ENCODE results near the gene BANP. TPM values are rescaled to one million over a fixed set of nuclear protein-coding genes. Genes with fewer than 3 reads are reported as not detected.
"Not testable (repeated sequence)": the region's sequence is repeated elsewhere in the genome, so short reads cannot be mapped to it uniquely, and the experiment has no call there.

Gene BANP
- total and polyA plus RNA-seq, 12 donors, result 10.4 to 29.8 (median 21.7) TPM

GRCh38 chr16:88120812-88121211, 169.6 kb downstream of the BANP start:
- intact Hi-C loops (cut with DNase I), result no loop called here
- TF ChIP-seq CTCF (IDR thresholded peaks at IDR 0.05) (no peak), POLR2A (IDR thresholded peaks at IDR 0.05) (no peak)

DNA sequence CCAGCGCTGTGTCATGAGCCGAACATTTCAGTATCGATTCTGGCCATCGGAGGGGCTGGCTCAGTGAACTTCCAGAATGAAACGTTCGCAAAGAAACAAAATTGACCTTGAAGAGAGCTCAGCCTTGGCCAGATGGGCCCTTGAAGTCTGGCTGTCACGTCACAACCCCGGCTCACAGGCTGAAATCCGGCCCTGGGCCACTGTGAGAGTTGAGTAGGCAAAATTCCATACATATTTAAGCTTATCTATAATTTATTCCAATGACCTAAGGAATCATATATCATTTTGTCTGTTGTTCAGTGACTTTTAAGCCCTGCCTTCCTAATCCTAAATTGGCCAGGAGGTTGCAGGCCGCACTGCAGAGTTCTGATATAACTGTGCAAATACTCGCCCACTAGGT, 170.2 kb downstream of the BANP start:
- WGBS, 4 donors, result 37 to 51% (median 43%) methylated on average over 11 of the region's 11 CpGs
- H3K27me3 ChIP-seq; intact Hi-C loops (cut with DNase I); H3K4me3 ChIP-seq; H3K9me3 ChIP-seq (replicated peaks in 1 of 3); H3K4me1 ChIP-seq (replicated peaks in 1 of 2); H3K36me3 ChIP-seq (replicated peaks in 1 of 2): not testable (repeated sequence)
- peak overlapping the region in 1 of 5 donors; percentile 68 for H3K27ac ChIP-seq
- DNase-seq, result peak in 5 of 7 donors; percentile 35 to 76 (median 56)

More at GRCh38 chr16:88120812-88121211, 169.6 kb downstream of the BANP start:
- H3K27ac ChIP-seq, result no peak overlapping the region
- no peaks in the 10 kb centered on the region for H3K9me3 ChIP-seq (replicated peaks in 1 of 3)
- H3K27me3 ChIP-seq, result no peaks in the 10 kb centered on the region
- no peaks in the 10 kb centered on the region for H3K36me3 ChIP-seq (replicated peaks in 1 of 2)
- DNase-seq, result no peak
- WGBS, 4 donors, result 94 to 98% (median 95%) methylated on average over 9 to 18 of the region's 18 CpGs
- H3K4me1 ChIP-seq (replicated peaks in 1 of 2), result no peaks in the 10 kb centered on the region
- no peak overlapping the region for H3K4me3 ChIP-seq

DNA sequence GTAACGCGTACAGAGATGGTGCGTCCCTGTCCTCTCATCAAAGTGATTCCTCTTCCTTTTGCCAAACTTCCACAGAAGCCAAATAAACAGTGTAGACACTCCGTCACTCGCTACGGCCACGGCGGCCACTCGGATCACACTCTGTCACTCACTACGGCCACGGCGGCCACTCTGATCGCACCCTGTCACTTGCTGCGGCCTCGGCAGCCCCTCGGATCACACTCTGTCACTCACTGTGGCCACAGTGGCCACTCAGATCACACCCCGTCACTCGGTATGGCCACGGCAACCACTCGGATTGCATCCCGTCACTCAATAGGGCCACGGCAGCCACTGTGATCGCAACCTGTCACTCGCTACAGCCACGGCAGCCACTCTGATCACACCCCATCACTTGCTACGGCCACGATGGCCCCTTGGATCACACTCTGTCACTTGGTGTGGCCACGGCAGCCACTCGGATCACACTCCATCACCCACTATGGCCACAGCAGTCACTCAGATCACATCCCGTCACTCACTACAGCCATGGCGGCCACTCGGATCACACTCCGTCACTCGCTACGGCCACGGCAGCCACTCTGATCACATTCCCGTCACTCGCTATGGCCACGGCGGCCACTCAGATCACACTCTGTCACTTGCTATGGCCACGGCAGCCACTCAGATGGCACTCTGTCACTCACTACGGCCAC, 170.8 kb downstream of the BANP start:
- no peak for TF ChIP-seq POLR2A (IDR thresholded peaks at IDR 0.05)
- no peak for TF ChIP-seq CTCF (IDR thresholded peaks at IDR 0.05)
- Histone ChIP-seq H3K9me3 (replicated peaks in 1 of 3) (no peaks in the 10 kb centered on the region), H3K27ac (peak overlapping the region in 1 of 5 donors; percentile 68), H3K27me3 (no peaks in the 10 kb centered on the region), H3K4me1 (replicated peaks in 1 of 2) (no peaks in the 10 kb centered on the region), H3K36me3 (replicated peaks in 1 of 2) (no peaks in the 10 kb centered on the region), H3K4me3 (no peak overlapping the region)
- DNase-seq, result no peak
- WGBS, 4 donors, result 91 to 94% (median 93%) methylated on average over 39 to 42 of the region's 42 CpGs
- intact Hi-C loops (cut with DNase I), result no loop called here

Small RNAs within 50 kb of the gene (small RNA-seq; reads per million reads assigned to genes)
- 0 reads per million in 2 donors for gene AC127455.1

Other genes with a start within 250 kb of the BANP start
- gene KLHDC4, start 185.4 kb upstream of the BANP start, total RNA-seq, result 10 to 100 TPM; 15.4 to 40.1 (median 22.2) TPM
- gene KLHDC4, start 185.4 kb upstream of the BANP start, polyA plus RNA-seq, result 10 to 100 TPM; 15.4 to 94.0 (median 64.8) TPM
- 1 to 10 TPM in 8 of 9 donors, under 1 TPM in 1; 0.69 to 9.1 (median 2.5) TPM for gene SLC7A5, start 81.9 kb upstream of the BANP start, total RNA-seq
- 1 to 10 TPM; 1.6 to 3.7 (median 1.8) TPM for gene SLC7A5, start 81.9 kb upstream of the BANP start, polyA plus RNA-seq
- gene CA5A, start 14.9 kb upstream of the BANP start, total RNA-seq, result under 1 TPM in 2 of 9 donors, not detected in 7; 0.17 to 0.56 TPM
- not detected for gene CA5A, start 14.9 kb upstream of the BANP start, polyA plus RNA-seq